ENCODE results near the gene SLC27A1. TPM values are rescaled to one million over a fixed set of nuclear protein-coding genes. Genes with fewer than 3 reads are reported as not detected.

Gene SLC27A1
- polyA plus RNA-seq, 1 of the 3 experiments (the other 2 are of a cell fraction) = 15.0 TPM

GRCh38 chr19:17488593-17489391, 18.5 kb downstream of the SLC27A1 start:
- no peaks in the 10 kb centered on the region for H3K27me3 ChIP-seq (ENCODE audit: insufficient read depth)
- no peak overlapping the region for H3K4me2 ChIP-seq
- ChIA-PET CTCF (interaction anchor here (1.2 kb wide), 1 partner anchor 7 kb away, joined by 5 read pairs; no protein-coding TSS in a partner anchor), POLR2A (no interaction called here)
- TF ChIP-seq JUND (IDR thresholded peaks at IDR 0.05) (no peak), NFIC (IDR thresholded peaks at IDR 0.05; ENCODE audit: borderline replicate concordance) (no peak), FOXM1 (IDR thresholded peaks at IDR 0.05; ENCODE audit: low read depth) (no peak), RFX5 (IDR thresholded peaks at IDR 0.05; ENCODE audit: low read length) (no peak)
- no peak overlapping the region for H3K4me3 ChIP-seq (ENCODE audit: low read depth in 2 of 2, low read length in 1 of 2)
- no peak overlapping the region for H2AFZ ChIP-seq (ENCODE audit: low read depth)
- H3F3A ChIP-seq (replicated peaks; ENCODE audit: insufficient read depth) = peaks cover 6% of the 10 kb centered on the region
- 88% methylated on average over 26 of the region's 31 CpGs for WGBS (ENCODE audit: low lambda C conversion rate)
- H3K79me2 ChIP-seq (ENCODE audit: insufficient read depth) = no peaks in the 10 kb centered on the region
- H3K4me1 ChIP-seq (ENCODE audit: control insufficient read depth in 1 of 2, insufficient read depth in 2 of 2, low read depth in 1 of 2, low read length in 1 of 2) = no peaks in the 10 kb centered on the region; a peak in 1 of 4 replicates
- no peaks in the 10 kb centered on the region for H3K36me3 ChIP-seq (replicated peaks in 1 of 2; ENCODE audit: control insufficient read depth in 1 of 2, insufficient read depth in 2 of 2, low read length in 1 of 2)
- H3K9ac ChIP-seq = no peak overlapping the region
- H3K9me2 ChIP-seq = no peaks in the 10 kb centered on the region
- H3K27ac ChIP-seq (ENCODE audit: low read depth in 2 of 2, low read length in 1 of 2) = no peak overlapping the region
- no peaks in the 10 kb centered on the region; the same call in 1 of the 2 replicates for H4K20me1 ChIP-seq (ENCODE audit: insufficient read depth)
- H3K9me3 ChIP-seq = no peaks in the 10 kb centered on the region
- DNase-seq = peak; percentile 79

- Histone ChIP-seq H3K4me2 (no peak overlapping the region), H2AFZ (ENCODE audit: low read depth) (no peak overlapping the region), H3K9ac (no peak overlapping the region), H3K27ac (ENCODE audit: low read depth in 2 of 2, low read length in 1 of 2) (no peak overlapping the region), H3K9me3 (no peaks in the 10 kb centered on the region), H3K4me1 (ENCODE audit: control insufficient read depth in 1 of 2, insufficient read depth in 2 of 2, low read depth in 1 of 2, low read length in 1 of 2) (no peaks in the 10 kb centered on the region; a peak in 1 of 4 replicates), H3K79me2 (ENCODE audit: insufficient read depth) (no peaks in the 10 kb centered on the region), H3K27me3 (ENCODE audit: insufficient read depth) (no peaks in the 10 kb centered on the region), H3K36me3 (replicated peaks in 1 of 2; ENCODE audit: control insufficient read depth in 1 of 2, insufficient read depth in 2 of 2, low read length in 1 of 2) (no peaks in the 10 kb centered on the region), H3K9me2 (no peaks in the 10 kb centered on the region), H4K20me1 (ENCODE audit: insufficient read depth) (no peaks in the 10 kb centered on the region; the same call in 1 of the 2 replicates), H3K4me3 (ENCODE audit: low read depth in 2 of 2, low read length in 1 of 2) (no peak overlapping the region), H3F3A (replicated peaks; ENCODE audit: insufficient read depth) (peaks cover 6% of the 10 kb centered on the region)
- DNase-seq = peak; percentile 1
- CTCF ChIA-PET = interaction anchor here (0.8 kb wide), 1 partner anchor 23 kb away, joined by 4 read pairs; no protein-coding TSS in a partner anchor
- no peak for TF ChIP-seq IRF3 (IDR thresholded peaks at IDR 0.05; ENCODE audit: low read depth, low read length)
- no peak for TF ChIP-seq USF1 (IDR thresholded peaks at IDR 0.05; ENCODE audit: borderline replicate concordance, low read depth)
- TF ChIP-seq GABPA (IDR thresholded peaks at IDR 0.05; ENCODE audit: low read depth) = no peak
- TF ChIP-seq CTCF (IDR thresholded peaks at IDR 0.05) = peak; percentile 10; the same call in 1 of the 2 replicates
- WGBS (ENCODE audit: low lambda C conversion rate) = 99% methylated on average over 8 of the region's 9 CpGs
- POLR2A ChIA-PET = no interaction called here
Measured at GRCh38 chr19:17489392-17490030, 19.2 kb downstream of the SLC27A1 start.
